NCI-H82 treated with DMSO at 0.1 percent for 48 hours (cell line): Measurements from ENCODE around the gene CD82.
"Not testable (repeated sequence)": the region's sequence is repeated elsewhere in the genome, so short reads cannot be mapped to it uniquely, and the experiment has no call there.

Experiments used
- DNase-seq: peaks from one replicate; lab custom pipeline; 2025; ENCODE audit not compliant: unreplicated experiment; lab: John Stamatoyannopoulos, UW

Gene CD82

DNA sequence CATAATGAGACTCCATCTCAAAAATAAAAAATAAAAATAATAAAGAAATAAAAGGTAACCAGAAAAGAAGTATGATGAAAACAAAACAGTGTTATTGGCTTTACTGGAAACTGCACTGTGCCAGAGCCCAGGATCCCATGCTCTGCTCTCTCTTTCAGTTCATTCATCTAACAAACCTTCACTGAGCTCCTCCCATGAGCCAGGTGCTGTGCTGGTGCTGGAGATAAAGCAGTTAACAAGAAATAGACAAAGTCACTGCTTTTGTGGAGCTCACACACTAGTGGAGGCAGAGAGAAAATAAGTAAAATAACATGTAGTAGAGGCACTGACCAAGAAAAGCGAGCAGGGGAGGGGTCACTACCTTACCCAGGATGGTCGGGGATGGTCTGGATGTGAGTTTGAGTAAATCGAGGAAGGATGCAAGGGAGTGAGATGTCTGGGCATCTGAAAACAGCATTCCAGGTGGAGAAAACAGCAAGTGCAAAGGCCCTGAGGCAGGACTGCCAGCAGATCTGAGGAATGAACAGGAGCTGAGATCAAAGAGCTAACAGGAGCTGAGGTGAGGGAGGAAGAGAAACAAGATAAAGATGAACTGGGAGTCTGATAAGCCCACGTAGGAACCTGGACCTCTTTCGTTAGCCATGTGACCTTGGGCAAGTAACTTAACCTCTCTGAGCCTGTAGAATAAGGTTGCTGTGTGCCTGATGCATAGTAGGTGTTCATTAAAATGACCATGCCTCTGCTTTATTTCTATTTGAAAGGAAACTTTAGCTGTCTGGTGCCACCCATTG, 31.3 kb upstream of the CD82 start:
- DNase-seq: no peak

DNA sequence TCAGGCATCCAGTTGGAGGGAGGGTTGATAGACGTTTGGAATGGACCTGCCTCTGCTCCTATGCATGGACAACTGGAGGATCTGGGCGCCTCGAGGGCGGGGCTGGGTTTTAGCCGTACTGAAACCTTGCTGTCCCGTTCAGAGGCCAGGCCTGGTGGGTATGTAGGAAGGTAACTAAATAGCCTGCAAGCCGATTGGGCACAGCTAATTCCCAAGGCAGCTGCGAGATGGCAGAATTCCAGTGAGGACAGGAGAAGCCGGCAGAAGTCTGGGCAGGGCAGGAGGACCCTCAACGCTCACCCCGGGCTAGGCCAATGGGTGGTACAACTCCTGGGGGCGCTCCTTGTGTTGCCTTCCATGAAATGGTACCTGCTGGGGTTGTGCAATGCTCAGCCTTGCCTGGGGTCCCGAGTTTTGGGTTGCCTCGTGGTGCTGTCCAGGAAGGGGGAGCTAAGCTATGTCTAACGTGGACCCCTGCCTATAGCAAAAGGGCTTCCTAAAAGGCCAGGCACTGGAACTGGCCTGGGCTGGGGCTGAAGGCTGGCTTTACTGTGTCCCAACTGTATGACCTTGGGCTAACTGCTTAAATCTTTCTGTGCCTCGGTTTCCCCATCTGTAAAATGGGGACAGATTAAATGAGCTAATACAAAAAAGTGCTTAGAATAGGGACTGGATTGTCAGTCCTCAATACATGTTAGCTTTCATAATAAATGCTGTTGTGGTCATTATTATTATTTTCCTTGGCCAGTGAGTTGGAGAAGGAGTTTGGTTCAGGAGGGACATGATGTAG, 30.1 kb upstream of the CD82 start:
- DNase-seq: no peak

DNA sequence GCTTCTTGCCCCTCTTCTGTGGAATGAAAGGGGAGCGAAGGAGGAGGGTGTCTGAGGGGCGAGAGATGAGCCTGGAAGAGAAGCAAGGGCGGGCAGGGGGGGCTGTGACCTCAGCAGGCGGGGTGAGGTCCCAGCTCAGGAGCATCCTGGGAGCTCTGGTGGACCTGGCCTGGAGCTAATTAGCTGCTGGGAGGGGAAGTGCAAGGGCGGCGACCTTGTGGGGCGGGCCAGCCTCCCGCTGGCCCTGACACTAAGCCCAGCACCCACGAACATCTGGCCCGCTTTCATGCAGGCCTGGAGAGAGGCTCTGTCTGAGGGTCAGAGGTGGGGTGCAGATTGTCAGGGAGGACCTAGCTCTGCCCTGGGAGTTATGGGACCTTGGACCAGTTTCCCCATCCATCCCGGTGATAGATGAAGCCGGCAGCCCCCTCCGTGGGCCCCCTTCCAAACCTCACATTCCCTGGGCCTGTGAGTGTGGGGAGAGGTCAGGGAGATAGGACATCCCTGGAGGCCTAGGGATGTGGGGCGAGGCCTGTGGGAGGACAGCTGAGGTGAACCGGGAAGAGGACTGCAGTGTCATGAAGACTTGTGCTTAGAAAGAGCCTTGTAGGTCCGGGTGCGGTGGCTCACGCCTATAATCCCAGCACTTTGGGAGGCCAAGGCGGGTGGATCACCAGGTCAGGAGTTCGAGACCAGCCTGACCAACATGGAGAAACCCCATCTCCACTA, 28.5 kb upstream of the CD82 start:
- DNase-seq: no peak

DNA sequence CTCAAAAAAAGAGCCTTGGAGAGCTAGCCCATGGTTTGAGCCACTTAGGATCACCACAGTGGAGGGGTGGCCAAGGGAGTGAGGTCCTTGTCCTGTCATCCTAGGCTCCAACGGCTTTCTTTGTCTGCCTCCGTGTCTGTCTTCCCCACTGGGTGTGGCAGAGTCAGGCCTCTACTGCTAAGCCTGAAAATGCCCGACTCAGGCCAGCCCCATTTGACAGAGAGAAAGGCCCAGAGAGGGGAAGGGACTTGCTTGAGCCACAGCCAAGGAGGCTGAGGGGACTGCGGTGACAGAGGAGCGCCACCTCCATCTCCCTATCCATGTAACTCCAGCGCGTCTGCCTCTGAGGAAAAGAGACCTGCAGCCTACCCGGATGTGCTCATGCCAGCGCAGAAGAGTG, 27.8 kb upstream of the CD82 start:
- no peak for DNase-seq

DNA sequence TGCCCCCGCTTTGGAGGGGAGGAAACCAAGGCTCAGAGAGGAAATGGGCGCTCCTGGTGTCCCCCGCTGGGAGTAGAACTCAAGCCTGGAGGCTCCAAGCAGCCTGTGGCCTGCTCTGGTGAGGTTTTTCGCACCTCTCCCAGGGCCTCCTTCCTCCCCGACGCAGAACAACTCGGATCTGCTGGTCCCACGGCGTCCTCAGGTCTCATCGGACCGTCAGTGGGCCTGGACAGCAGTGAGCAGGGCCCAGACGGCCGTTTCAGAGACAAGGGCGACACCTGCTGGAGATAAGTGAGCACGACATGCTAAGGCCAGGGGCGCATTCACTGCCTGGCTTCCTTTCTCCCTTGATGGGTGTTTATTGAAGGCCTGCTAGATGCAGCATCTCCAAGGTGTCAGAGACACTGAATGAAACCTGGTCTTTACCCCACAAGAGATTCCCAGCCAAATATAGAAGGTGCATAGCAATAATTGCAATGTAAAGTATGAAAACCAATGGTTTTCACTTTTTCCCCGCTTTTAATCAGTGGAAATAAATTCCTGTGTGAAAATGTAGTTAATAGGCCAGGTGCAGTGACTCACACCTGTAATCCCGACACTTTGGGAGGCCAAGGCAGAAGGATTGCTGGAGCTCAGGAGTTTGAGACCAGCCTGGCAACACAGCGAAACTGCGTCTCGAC, 26.9 kb upstream of the CD82 start:
- DNase-seq: peak; percentile 14

DNA sequence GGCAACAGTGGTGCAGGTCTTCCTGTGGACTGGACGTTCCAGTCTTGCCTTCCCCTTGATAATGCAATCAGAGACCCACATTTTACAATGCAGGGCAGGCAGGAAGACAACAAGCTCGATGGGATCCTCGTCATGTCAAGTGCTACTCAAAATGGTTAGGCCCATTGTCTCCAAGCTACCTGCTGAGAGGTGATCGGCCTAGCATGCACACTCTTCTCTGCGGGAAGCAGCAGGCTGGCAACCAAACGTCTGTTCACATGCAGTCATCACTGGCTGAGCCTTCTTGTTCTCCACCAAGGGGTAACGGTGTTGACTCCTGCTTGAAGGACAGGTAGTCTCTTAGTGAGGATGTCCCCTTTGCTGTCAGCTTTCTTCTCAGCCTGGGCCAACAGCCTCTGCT, 25.5 kb upstream of the CD82 start:
- DNase-seq: no peak

DNA sequence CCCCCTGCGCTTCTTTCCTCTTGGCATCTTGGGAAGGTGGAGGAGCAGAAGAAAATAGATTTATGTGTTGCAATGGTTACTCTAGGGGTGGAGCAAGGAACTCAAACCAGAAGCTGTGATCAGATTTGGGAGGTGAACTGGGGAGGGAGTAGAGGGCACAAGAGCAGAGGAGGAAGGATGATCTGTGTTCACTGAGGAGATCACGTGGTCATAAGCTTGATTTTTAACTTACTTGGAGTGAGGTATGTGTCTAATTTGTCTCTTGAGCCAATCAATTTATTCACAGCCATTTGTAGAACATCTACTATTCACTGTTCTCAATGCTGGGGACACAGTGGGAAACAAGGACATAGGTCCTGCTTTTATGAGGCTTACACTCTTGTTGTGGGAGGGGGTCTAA, 24.8 kb upstream of the CD82 start:
- no peak for DNase-seq

DNA sequence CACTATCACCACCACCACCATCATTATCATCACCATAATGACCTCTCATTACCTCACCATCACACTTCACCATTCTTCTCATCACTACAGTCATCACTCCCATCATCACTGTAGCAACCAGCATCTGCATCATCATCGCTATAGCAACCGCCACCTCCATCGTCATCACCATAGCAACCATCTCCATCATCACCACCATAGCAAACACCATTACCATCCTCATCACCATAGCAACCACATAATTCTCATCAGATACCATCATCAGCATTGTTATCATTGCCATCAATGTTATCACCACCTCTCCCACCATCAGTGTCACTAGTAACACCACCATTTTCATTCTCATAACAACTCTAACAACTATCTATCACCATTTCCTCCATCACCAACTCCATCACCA, 23.1 kb upstream of the CD82 start:
- no peak for DNase-seq

DNA sequence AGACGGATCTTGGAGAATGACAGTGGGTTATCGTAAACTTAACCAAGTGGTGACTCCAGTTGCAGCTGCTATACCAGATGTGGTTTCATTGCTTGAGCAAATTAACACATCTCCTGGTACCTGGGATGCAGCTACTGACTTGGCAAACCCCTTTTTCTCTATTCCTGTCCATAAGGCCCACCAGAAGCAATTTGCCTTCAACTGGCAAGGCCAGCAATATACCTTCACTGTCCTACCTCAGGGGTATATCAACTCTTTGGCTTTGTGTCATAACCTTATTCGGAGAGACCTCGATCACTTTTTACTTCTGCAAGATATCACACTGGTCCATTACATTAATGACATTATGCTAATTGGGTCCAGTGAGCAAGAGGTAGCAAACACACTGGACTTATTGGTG, 18.5 kb upstream of the CD82 start:
- not testable (repeated sequence) for DNase-seq

DNA sequence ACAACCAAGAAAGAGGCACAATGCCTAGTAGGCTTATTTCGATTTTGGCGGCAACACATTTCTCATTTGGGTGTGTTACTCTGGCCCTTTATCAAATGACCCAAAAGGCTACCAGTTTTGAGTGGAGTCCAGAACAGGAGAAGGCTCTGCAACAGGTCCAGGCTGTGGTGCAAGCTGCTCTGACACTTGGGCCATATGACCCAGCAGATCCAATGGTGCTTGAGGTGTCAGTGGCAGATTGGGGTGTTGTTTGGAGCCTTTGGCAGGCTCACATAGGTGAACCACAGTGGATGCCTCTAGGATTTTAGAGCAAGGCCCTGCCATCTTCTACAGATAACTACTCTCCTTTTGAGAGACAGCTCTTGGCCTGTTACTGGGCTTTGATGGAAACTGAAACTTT, 17.9 kb upstream of the CD82 start:
- not testable (repeated sequence) for DNase-seq

DNA sequence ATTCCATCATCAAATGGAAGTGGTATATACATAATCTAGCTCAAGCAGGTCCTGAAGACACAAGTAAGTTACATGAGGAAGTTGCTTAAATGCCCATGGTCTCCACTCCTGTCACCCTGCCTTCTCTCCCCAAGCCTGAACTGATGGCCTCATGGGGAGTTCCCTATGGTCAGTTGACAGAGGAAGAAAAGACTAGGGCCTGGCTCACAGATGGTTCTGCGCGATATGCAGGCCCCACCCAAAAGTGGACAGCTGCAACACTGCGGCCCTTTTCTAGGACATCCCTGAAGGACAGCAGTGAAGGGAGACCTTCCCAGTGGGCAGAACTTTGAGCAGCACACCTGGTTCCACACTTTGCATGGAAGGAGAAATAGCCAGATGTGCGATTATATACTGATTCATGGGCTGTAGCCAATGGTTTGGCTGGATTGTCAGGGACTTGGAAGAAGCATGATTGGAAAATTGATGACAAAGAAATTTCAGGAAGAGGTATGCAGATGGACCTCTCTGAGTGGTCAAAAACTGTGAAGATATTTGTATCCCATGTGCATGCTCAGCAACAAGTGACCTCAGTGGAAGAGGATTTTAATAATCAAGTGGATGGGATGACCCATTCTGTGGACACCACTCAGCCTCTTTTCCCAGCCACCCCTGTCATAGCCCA, 17.3 kb upstream of the CD82 start:
- no peak for DNase-seq

DNA sequence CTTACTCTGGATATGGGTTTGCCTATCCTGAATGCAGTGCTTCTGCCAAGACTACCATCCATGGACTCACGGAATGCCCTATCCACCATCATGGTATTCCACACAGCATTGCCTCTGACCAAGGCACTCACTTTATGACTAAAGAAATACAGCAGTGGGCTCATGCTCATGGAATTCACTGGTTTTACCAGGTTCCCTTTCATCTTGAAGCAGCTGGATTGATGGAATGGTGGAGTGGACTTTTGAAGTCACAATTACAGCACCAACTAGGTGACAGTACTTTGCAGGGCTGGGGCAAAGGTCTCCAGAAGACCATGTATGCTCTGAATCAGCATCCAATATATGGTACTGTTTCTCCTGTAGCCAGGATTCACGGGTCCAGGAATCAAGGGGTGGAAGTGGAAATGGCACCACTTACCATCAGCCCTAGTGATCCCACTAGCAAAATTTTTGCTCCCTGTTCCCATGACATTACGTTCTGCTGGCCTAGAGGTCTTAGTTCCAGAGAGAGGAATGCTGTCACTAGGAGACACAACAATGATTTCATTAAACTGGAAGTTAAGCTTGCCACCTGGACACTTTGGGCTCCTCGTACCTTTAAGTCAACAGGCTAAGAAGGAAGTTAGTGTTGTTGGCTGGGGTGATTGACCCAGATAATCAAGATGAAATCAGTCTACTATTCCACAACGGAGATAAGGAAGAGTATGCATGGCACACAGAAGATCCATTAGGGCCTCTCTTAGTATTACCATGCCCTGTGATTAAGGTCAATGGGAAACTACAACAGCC, 16.3 kb upstream of the CD82 start:
- not testable (repeated sequence) for DNase-seq

DNA sequence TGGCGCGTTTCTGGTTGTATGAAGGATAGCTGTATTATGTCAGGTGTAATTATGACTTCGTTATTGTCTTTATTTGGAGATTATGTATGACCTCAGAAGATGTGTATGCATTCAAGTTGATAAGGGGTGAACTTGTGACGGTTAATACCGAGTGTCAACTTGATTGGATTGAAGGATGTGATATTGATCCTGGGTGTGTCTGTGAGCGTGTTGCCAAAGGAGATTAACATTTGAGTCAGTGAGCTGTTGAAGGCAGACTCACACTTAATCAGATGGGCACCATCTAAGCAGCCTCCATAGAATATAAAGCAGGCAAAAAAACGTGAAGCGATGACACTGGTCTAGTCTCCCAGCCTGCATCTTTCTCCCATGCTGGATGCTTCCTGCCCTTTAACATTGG, 15.3 kb upstream of the CD82 start:
- DNase-seq: no peak

DNA sequence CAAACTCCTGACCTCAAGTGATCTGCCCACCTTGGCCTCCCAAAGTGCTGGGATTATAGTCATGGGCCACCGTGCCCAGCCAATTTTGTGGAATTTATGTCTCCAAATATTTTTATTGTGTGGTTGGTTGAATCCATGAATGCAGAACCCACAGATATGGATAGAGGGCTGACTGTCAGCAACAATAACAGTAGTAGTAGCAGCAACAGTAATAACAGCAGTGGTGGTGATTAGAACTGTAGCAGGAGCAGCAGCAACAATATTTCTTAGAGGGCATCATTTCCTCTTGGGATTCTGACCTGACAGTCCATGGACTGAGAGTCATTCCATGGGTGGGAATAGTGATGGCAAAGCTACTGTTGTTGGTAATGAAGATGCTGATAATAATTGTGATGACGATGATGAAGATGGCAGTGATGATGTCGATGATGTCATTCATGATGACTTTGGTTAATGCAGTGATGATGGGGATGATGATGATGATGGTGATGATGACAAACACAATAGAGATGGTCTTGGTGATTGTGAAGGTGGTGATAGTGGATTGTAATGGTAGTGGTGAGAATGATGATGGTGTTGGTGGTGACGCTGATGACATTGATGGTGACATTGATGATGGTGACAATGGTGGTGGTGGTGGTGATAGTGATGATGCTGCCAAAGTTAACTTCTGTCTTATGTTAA, 13.9 kb upstream of the CD82 start:
- DNase-seq: no peak

DNA sequence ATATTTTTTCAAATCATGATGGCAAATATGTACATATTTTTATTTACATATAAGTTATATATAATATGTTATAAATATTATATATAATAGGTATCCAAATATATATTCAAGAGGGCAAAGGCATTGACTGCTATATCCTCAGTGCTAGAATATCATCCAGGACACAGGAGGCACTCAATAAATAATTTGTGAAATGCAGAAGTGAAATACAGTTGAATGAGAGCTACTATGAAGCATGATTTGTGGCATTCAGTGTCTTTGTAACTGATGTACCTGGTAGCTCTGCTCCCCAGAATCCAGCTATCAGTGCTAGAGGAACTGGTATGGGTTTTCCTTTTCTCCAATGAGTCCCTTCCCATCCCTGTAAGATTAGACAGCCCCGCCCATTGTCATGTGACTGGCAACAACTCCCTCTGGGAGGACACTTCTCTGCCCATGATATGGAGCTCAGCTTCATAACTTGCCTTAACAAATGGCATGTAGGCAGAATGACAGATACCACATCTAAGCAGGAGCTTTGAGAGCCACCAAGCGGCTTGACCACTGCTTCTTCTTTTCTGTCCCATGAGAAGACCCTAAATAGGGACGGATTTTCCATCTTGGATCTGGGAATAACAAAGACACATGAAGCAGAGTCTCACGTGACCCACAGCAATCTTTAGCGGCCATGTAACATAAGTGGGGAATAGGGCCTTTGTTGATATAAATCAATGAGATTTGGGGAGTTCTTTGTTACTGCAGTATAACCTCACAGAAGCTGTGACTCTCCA, 10.2 kb upstream of the CD82 start:
- DNase-seq: no peak

DNA sequence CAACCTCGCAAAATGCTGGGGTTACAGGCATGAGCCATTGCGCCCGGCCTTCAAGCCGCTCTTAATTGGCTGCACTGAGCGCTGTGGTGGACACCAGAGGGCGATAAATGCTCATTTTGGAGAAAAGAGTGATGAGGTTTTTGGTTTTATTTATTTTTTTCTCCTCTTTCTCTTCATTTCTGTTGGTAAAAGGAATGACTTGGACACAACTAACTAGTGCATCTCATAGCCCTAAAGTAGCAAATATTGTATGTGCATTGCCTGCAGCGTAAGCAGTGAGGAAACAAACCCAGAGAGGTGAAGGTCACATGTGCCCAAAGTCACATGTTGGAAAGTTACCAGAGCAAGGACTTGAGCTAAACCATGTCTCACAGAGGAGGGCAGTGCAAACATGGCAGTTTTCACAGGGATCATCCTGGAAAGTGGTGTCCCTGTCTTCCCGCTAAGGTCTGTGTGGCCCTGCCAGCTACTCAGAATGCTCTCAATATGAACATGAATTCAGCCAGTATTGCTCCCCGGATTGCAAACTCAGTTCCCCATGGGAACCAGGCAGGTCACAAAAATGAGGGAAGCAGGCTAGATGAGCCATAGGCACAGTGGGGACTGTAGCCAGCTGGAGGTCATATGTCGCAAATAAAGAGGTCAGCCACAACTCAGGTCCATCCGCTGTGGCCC, 8.6 kb upstream of the CD82 start:
- no peak for DNase-seq

DNA sequence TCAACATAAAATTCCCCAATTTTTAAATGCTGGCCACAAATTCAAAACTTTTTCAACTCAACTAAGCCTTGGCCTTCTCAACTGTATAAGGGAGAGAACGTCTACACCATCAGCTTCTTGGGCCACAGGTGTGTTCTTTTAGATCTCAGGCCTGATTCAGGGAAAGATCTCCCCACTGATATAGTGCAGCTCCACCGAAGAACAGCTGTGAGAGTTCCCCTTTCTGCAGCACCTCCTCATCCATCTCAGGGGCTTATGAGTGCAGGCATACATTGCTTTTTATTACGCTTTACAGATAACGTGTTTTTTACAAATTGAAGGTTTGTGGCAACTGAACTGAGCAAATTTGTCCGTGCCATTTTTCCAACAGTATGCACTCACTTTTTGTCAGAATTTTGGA, 8.0 kb upstream of the CD82 start:
- DNase-seq: no peak
